CD14-positive monocyte (primary cell): Measurements from ENCODE around the gene PCOLCE2. TPM values are rescaled to one million over a fixed set of nuclear protein-coding genes. Genes with fewer than 3 reads are reported as not detected.

Experiments used
- DNase-seq, 3 donors: peaks; one replicate each; pipeline ENCODE4 v3.0.0-alpha.2; 2011 to 2022
- H2AFZ ChIP-seq: 2 replicates; pipeline ENCODE4 v1.6.0; 2012; ENCODE audit warnings: mild to moderate bottlenecking, low read depth, low read length, inconsistent platforms; ENCODE audit not compliant: insufficient read depth, poor library complexity, severe bottlenecking
- H3K27ac ChIP-seq, 2 donors: 1 replicate in 1 of 2; 2 replicates in 1 of 2; pipeline ENCODE4 v1.5.1; 2012 to 2013; ENCODE audit warnings: low read length in 2 of 2, control low read depth in 1 of 2, inconsistent platforms in 1 of 2, low read depth in 1 of 2, mild to moderate bottlenecking in 1 of 2
- H3K27me3 ChIP-seq, 2 donors: one replicate each; pipeline versions ENCODE4 v1.6.0 to v1.6.1; 2011 to 2013; ENCODE audit warnings: low read length in 2 of 2; ENCODE audit not compliant: control insufficient read depth in 2 of 2, insufficient read depth in 2 of 2
- H3K36me3 ChIP-seq, 2 donors: replicated peaks in 1 of 2; 1 replicate in 1 of 2; 2 replicates in 1 of 2; pipeline versions ENCODE4 v1.5.1 to v1.6.1; 2012 to 2013; ENCODE audit warnings: low read length in 2 of 2, control low read depth in 1 of 2, inconsistent platforms in 1 of 2, mild to moderate bottlenecking in 1 of 2; ENCODE audit not compliant: insufficient read depth in 2 of 2, control insufficient read depth in 1 of 2
- H3K4me1 ChIP-seq, 2 donors: 1 replicate in 1 of 2; 2 replicates in 1 of 2; pipeline versions ENCODE4 v1.5.1 to v1.6.1; 2012 to 2013; ENCODE audit warnings: low read length in 2 of 2, control low read depth in 1 of 2, inconsistent platforms in 1 of 2, mild to moderate bottlenecking in 1 of 2, moderate library complexity in 1 of 2; ENCODE audit not compliant: insufficient read depth in 2 of 2, control insufficient read depth in 1 of 2
- H3K4me2 ChIP-seq: replicated peaks from 2 replicates; pipeline ENCODE3; 2012; ENCODE audit warnings: low read length, moderate library complexity, mild to moderate bottlenecking; ENCODE audit not compliant: poor library complexity, severe bottlenecking; ENCODE audit errors: extremely low read depth
- H3K4me3 ChIP-seq, 3 experiments: fragments of 200-600 bp in 1 of 3; sonication (generic) in 1 of 3; replicated peaks in 1 of 3; 1 replicate in 2 of 3; 2 replicates in 1 of 3; pipeline ENCODE4 v1.5.1; 2011 to 2013; ENCODE audit warnings: low read length in 3 of 3, mild to moderate bottlenecking in 3 of 3, control low read depth in 2 of 3, low read depth in 2 of 3, inconsistent platforms in 1 of 3, moderate library complexity in 1 of 3
- H3K79me2 ChIP-seq: 2 replicates; pipeline ENCODE4 v1.6.0; 2012; ENCODE audit warnings: mild to moderate bottlenecking, control low read depth, inconsistent platforms, low read length, moderate library complexity; ENCODE audit not compliant: insufficient read depth
- H3K9ac ChIP-seq: 2 replicates; pipeline ENCODE4 v1.6.0; 2017; ENCODE audit warnings: low read length, mild to moderate bottlenecking; ENCODE audit not compliant: insufficient read depth, poor library complexity, severe bottlenecking
- H3K9me3 ChIP-seq, 2 donors: replicated peaks in 1 of 2; 1 replicate in 1 of 2; 2 replicates in 1 of 2; pipeline versions ENCODE4 v1.5.1 to v1.6.1; 2012 to 2013; ENCODE audit warnings: low read length in 2 of 2, control low read depth in 1 of 2; ENCODE audit not compliant: control insufficient read depth in 1 of 2, insufficient read depth in 1 of 2
- H4K20me1 ChIP-seq: 2 replicates; pipeline ENCODE4 v1.6.0; 2012; ENCODE audit warnings: mild to moderate bottlenecking, low read length, control low read depth, moderate library complexity; ENCODE audit not compliant: insufficient read depth
- H3K27ac Mint-ChIP-seq, 7 donors: one replicate each; pipeline ENCODE4 v1.8.0; 2020; ENCODE audit warnings: mild to moderate bottlenecking in 7 of 7, mixed read lengths in 7 of 7, moderate library complexity in 6 of 7, inconsistent platforms in 2 of 7
- H3K27me3 Mint-ChIP-seq, 3 donors: one replicate each; pipeline ENCODE4 v1.8.0; 2021 to 2022; ENCODE audit warnings: low read depth in 3 of 3, mild to moderate bottlenecking in 3 of 3, mixed read lengths in 3 of 3, moderate library complexity in 3 of 3, inconsistent platforms in 1 of 3
- H3K36me3 Mint-ChIP-seq, 2 donors: one replicate each; pipeline ENCODE4 v1.8.0; 2020; ENCODE audit warnings: mixed read lengths in 2 of 2, inconsistent platforms in 1 of 2, mild to moderate bottlenecking in 1 of 2
- H3K4me1 Mint-ChIP-seq: one replicate; pipeline ENCODE4 v1.8.0; 2020; ENCODE audit warnings: mild to moderate bottlenecking, mixed read lengths
- H3K4me3 Mint-ChIP-seq, 2 donors: one replicate each; pipeline ENCODE4 v1.8.0; 2020; ENCODE audit warnings: mild to moderate bottlenecking in 2 of 2, mixed read lengths in 2 of 2, moderate library complexity in 1 of 2
- H3K9me3 Mint-ChIP-seq, 7 donors: one replicate each; pipeline ENCODE4 v1.8.0; 2020 to 2022; ENCODE audit warnings: mixed read lengths in 7 of 7, mild to moderate bottlenecking in 6 of 7, moderate library complexity in 6 of 7, inconsistent platforms in 2 of 7
- CTCF ChIP-seq: fragments of 200-600 bp; IDR thresholded peaks from one replicate; pipeline ENCODE4 v1.8.0; 2022; ENCODE audit warnings: antibody characterized with exemption, mild to moderate bottlenecking
- WGBS: methylation state at CpG from one replicate; pipeline ENCODE4 v1.1.5; 2013; ENCODE audit warnings: missing lambda C conversion rate; ENCODE audit not compliant: insufficient coverage; 5-methylcytosine and 5-hydroxymethylcytosine counted together
- intact Hi-C, 2 donors: fragments of 100-400 bp; cut with micrococcal nuclease; formaldehyde crosslinking; loops; one replicate each; pipeline versions ENCODE4 v1.15.0 to v1.15.1; 2023
- polyA plus RNA-seq, 3 donors: library from polyadenylated mRNA; depleted of rRNA in 1 of 3; unstranded in 2 of 3; stranded (reverse) in 1 of 3; fragments of 300-500 nt in 2 of 3; fragments of >200 nt in 1 of 3; fragmentation: Illumina TruSeq in 2 of 3; gene quantifications; 1 replicate in 2 of 3; 2 replicates in 1 of 3; pipeline ENCODE4 v1.2.3, GENCODE V29; 2012 to 2021

Gene PCOLCE2
- polyA plus RNA-seq, 3 donors, result not detected

GRCh38 chr3:142858043-142858442, 30.8 kb downstream of the PCOLCE2 start:
- H2AFZ ChIP-seq, result no peak overlapping the region
- H3K27me3 ChIP-seq, result no peaks in the 10 kb centered on the region
- H3K4me2 ChIP-seq, result no peak overlapping the region
- no peak for TF ChIP-seq CTCF
- H3K9me3 Mint-ChIP-seq, result no peaks in the 10 kb centered on the region
- WGBS, result 56% methylated on average over 1 of the region's 3 CpGs
- H3K79me2 ChIP-seq, result no peaks in the 10 kb centered on the region
- intact Hi-C loops, result no loop called here
- DNase-seq, result no peak
- peaks cover 0 to 3% (median 2%) of the 10 kb centered on the region in 3 donors for H3K27me3 Mint-ChIP-seq
- H3K4me3 Mint-ChIP-seq, result no peak overlapping the region
- no peaks in the 10 kb centered on the region for H4K20me1 ChIP-seq
- no peaks in the 10 kb centered on the region for H3K36me3 ChIP-seq
- no peaks in the 10 kb centered on the region for H3K36me3 Mint-ChIP-seq
- H3K4me1 ChIP-seq, result no peaks in the 10 kb centered on the region
- no peak overlapping the region for H3K27ac Mint-ChIP-seq
- no peak overlapping the region for H3K27ac ChIP-seq
- H3K4me1 Mint-ChIP-seq, result peaks cover 12% of the 10 kb centered on the region
- H3K9me3 ChIP-seq, result no peaks in the 10 kb centered on the region
- H3K4me3 ChIP-seq, result no peak overlapping the region
- no peak overlapping the region for H3K9ac ChIP-seq

GRCh38 chr3:142857056-142857455, 31.8 kb downstream of the PCOLCE2 start:
- WGBS, result 79% methylated on average over 3 of the region's 6 CpGs
- intact Hi-C loops, result no loop called here
- H3K9me3 Mint-ChIP-seq, result no peaks in the 10 kb centered on the region
- Histone ChIP-seq H3K4me1 (no peaks in the 10 kb centered on the region), H3K79me2 (no peaks in the 10 kb centered on the region), H4K20me1 (no peaks in the 10 kb centered on the region), H3K27ac (no peak overlapping the region), H3K27me3 (no peaks in the 10 kb centered on the region), H3K36me3 (no peaks in the 10 kb centered on the region), H3K9ac (no peak overlapping the region), H3K4me3 (no peak overlapping the region), H2AFZ (no peak overlapping the region), H3K9me3 (no peaks in the 10 kb centered on the region), H3K4me2 (no peak overlapping the region)
- no peak overlapping the region for H3K27ac Mint-ChIP-seq
- no peaks in the 10 kb centered on the region for H3K36me3 Mint-ChIP-seq
- H3K4me1 Mint-ChIP-seq, result peaks cover 10% of the 10 kb centered on the region
- H3K4me3 Mint-ChIP-seq, result no peak overlapping the region
- peaks cover 0 to 3% (median 2%) of the 10 kb centered on the region in 3 donors for H3K27me3 Mint-ChIP-seq
- no peak for DNase-seq
- no peak for TF ChIP-seq CTCF
